Endothelial cell of umbilical vein (primary cell): Measurements from ENCODE around the gene CHCHD3. TPM values are rescaled to one million over a fixed set of nuclear protein-coding genes. Genes with fewer than 3 reads are reported as not detected.

Experiments
- BruUV-seq: library from RNA; stranded (reverse); fragments of 400-500 nt; replicated peaks from 2 replicates; lab custom pipeline; 2021; lab: Mats Ljungman, UMichigan
- CTCF ChIA-PET: fragments of 300-600, 350-600 bp; sonication (Branson Sonifier 250); formaldehyde crosslinking; loops from one replicate; lab custom pipeline; 2021; ENCODE audit warnings: antibody characterized with exemption, inconsistent platforms; lab: Charles Lee
- POLR2A ChIA-PET: fragments of 300-600, 350-600 bp; sonication (Branson Sonifier 250); formaldehyde crosslinking; loops from one replicate; lab custom pipeline; 2021; ENCODE audit warnings: antibody characterized with exemption, inconsistent platforms; lab: Charles Lee
- DNase-seq: peaks from one replicate; pipeline ENCODE4 v3.0.0-alpha.2; 2011; ENCODE audit warnings: low read depth, low spot score
- FAIRE-seq: peaks from 2 replicates; lab custom pipeline; 2011; peaks lifted over from hg19 to GRCh38; lab: Jason Lieb, UNC
- H2AFZ ChIP-seq: 2 replicates; pipeline ENCODE4 v1.6.0; 2012; ENCODE audit warnings: low read depth, low read length, control low read depth, inconsistent platforms
- H3K27ac ChIP-seq: 2 replicates; pipeline ENCODE4 v1.5.1; 2011; ENCODE audit warnings: low read depth, mild to moderate bottlenecking, control low read depth, low read length, moderate library complexity; ENCODE audit not compliant: insufficient read depth
- H3K27me3 ChIP-seq, 2 experiments: 2 replicates each; pipeline versions ENCODE4 v1.6.0 to v1.6.1; 2011; ENCODE audit warnings: low read length in 2 of 2, mixed read lengths in 1 of 2; ENCODE audit not compliant: control insufficient read depth in 2 of 2, insufficient read depth in 2 of 2
- H3K36me3 ChIP-seq, 2 experiments: 2 replicates in 1 of 2; 3 replicates in 1 of 2; pipeline ENCODE4 v1.5.1; 2011; ENCODE audit warnings: low read length in 2 of 2, mild to moderate bottlenecking in 1 of 2, moderate library complexity in 1 of 2; ENCODE audit not compliant: control insufficient read depth in 2 of 2, insufficient read depth in 2 of 2; ENCODE audit errors: extremely low read depth in 1 of 2
- H3K4me1 ChIP-seq: 3 replicates; pipeline ENCODE4 v1.5.1; 2011; ENCODE audit warnings: mild to moderate bottlenecking, low read length; ENCODE audit not compliant: control insufficient read depth, insufficient read depth; ENCODE audit errors: extremely low read depth
- H3K4me2 ChIP-seq: 2 replicates; pipeline ENCODE4 v1.6.1; 2011; ENCODE audit warnings: low read length, control low read depth, mixed read lengths; ENCODE audit not compliant: insufficient read depth
- H3K4me3 ChIP-seq, 3 experiments: fragments of 200-600 bp in 1 of 3; sonication (generic), shearing (Covaris generic) in 1 of 3; replicated peaks in 1 of 3; 2 replicates each; pipeline ENCODE4 v1.5.1; 2011 to 2016; ENCODE audit warnings: control low read depth in 3 of 3, low read length in 3 of 3, mild to moderate bottlenecking in 2 of 3, inconsistent platforms in 1 of 3, low read depth in 1 of 3, moderate library complexity in 1 of 3; ENCODE audit not compliant: insufficient read depth in 1 of 3
- H3K79me2 ChIP-seq: 2 replicates; pipeline ENCODE4 v1.6.0; 2012; ENCODE audit warnings: low read length, inconsistent platforms; ENCODE audit not compliant: control insufficient read depth, insufficient read depth
- H3K9ac ChIP-seq: replicated peaks from 2 replicates; pipeline ENCODE3; 2011; ENCODE audit warnings: low read length, control low read depth; ENCODE audit not compliant: insufficient read depth; ENCODE audit errors: extremely low read depth
- H3K9me1 ChIP-seq: replicated peaks from 3 replicates; pipeline ENCODE4 v1.6.0; 2011; ENCODE audit warnings: mild to moderate bottlenecking, low read length; ENCODE audit not compliant: control insufficient read depth, insufficient read depth; ENCODE audit errors: extremely low read depth
- H3K9me3 ChIP-seq: replicated peaks from 2 replicates; pipeline ENCODE4 v1.5.1; 2012; ENCODE audit warnings: low read length, inconsistent platforms; ENCODE audit not compliant: control insufficient read depth, insufficient read depth
- H4K20me1 ChIP-seq: replicated peaks from 2 replicates; pipeline ENCODE3; 2011; ENCODE audit warnings: mild to moderate bottlenecking, low read length; ENCODE audit not compliant: control insufficient read depth, insufficient read depth; ENCODE audit errors: extremely low read depth
- CTCF ChIP-seq, 2 donors: IDR thresholded peaks; 1 replicate in 1 of 2; 2 replicates in 1 of 2; pipeline ENCODE4 v1.5.1; 2011; ENCODE audit warnings: low read length in 2 of 2, mild to moderate bottlenecking in 2 of 2, moderate library complexity in 2 of 2, control low read depth in 1 of 2, inconsistent platforms in 1 of 2, low read depth in 1 of 2; ENCODE audit not compliant: insufficient read depth in 1 of 2; ENCODE audit errors: extremely low read depth in 1 of 2
- EZH2 ChIP-seq: IDR thresholded peaks from 2 replicates; pipeline ENCODE4 v1.6.1; 2012; ENCODE audit warnings: borderline replicate concordance, low read depth, mild to moderate bottlenecking, moderate library complexity, low read length, inconsistent platforms; ENCODE audit not compliant: severe bottlenecking
- FOS ChIP-seq: IDR thresholded peaks from 2 replicates; pipeline ENCODE4 v1.6.1; 2011; ENCODE audit warnings: mild to moderate bottlenecking, low read length, moderate library complexity, borderline replicate concordance; ENCODE audit not compliant: insufficient read depth
- GATA2 ChIP-seq: IDR thresholded peaks from 2 replicates; pipeline ENCODE4 v1.7.0; 2011; ENCODE audit warnings: low read depth, mild to moderate bottlenecking, moderate library complexity, mixed read lengths, low read length; ENCODE audit not compliant: insufficient read length, insufficient read depth
- JUN ChIP-seq: IDR thresholded peaks from 2 replicates; pipeline ENCODE4 v1.6.1; 2011; ENCODE audit warnings: borderline replicate concordance, low read depth; ENCODE audit not compliant: insufficient read length, insufficient read depth
- MYC ChIP-seq: IDR thresholded peaks from one replicate; pipeline ENCODE4 v1.6.1; 2011; ENCODE audit warnings: mild to moderate bottlenecking, low read depth, low read length
- POLR2A ChIP-seq: IDR thresholded peaks from 2 replicates; pipeline ENCODE4 v1.6.1; 2012; ENCODE audit warnings: low read depth, mild to moderate bottlenecking, control low read depth, low read length
- POLR2AphosphoS5 ChIP-seq: IDR thresholded peaks from 2 replicates; pipeline ENCODE4 v1.6.1; 2012; ENCODE audit warnings: low read depth, mild to moderate bottlenecking, control low read depth, low read length, moderate library complexity; ENCODE audit not compliant: insufficient read depth
- dilution Hi-C: fragments of 300-500 bp; cut with MboI; formaldehyde crosslinking; loops from one replicate; pipeline ENCODE4 v1.15.0; 2019; ENCODE audit warnings: low sequenced_read_pairs; ENCODE audit not compliant: extremely low pct_ligation_motif_present
- intact Hi-C: fragments of 100-400 bp; cut with micrococcal nuclease; formaldehyde crosslinking; loops from one replicate; pipeline ENCODE4 v1.10.0; 2022
- polyA plus RNA-seq, 4 experiments: library from polyadenylated mRNA; depleted of rRNA in 3 of 4; stranded (reverse) in 3 of 4; unstranded in 1 of 4; fragments of >200 nt; gene quantifications; 2 replicates each; pipeline versions ENCODE4 v1.2.1 to v1.2.3, GENCODE V29; 2011 to 2012; ENCODE audit warnings: missing spikeins in 1 of 4
- total RNA-seq: library from RNA; stranded (reverse); gene quantifications from 2 replicates; pipeline ENCODE4 v1.2.3, GENCODE V29; 2021
- TF ChIP-seq, protein P1 (sequence below): IDR thresholded peaks from 2 replicates; pipeline ENCODE4 v1.6.1; 2011; ENCODE audit not compliant: insufficient read depth, insufficient read length

Gene CHCHD3
- total and polyA plus RNA-seq, 2 donors (not counting 3 experiments of a cell fraction or from before 2014, with no cell fraction given): 22.0 to 63.7 TPM

DNA sequence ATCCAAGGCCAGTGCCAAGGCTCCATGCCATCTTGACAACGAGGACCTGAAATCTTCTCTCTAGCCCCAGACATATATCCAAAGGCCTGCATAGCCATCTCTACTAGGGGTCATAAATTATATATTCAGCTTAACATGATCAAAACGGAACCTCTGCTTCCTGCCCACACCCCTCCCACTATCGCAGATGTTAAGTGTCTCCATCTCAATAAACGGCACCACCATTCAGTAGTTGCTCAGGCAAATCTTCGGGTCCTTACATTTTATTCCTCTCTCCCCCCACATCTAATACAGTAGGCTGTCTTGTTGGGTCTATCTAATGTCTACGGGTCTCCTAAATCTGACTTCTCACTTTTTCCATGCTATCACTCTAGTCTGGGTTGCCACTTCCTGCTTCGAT lies 304.5 kb downstream of the CHCHD3 start:
- TF ChIP-seq, protein P1, sequence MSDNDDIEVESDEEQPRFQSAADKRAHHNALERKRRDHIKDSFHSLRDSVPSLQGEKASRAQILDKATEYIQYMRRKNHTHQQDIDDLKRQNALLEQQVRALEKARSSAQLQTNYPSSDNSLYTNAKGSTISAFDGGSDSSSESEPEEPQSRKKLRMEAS: no peak
- no peak for TF ChIP-seq MYC
- TF ChIP-seq POLR2AphosphoS5: no peak
- no peak for TF ChIP-seq EZH2
- no peak for TF ChIP-seq FOS
- no peak for TF ChIP-seq GATA2
- no peak for TF ChIP-seq POLR2A
- no peak for TF ChIP-seq JUN
- no peak for TF ChIP-seq CTCF (IDR thresholded peaks at IDR 0.05; ENCODE audit: extremely low read depth in 1 of 2, insufficient read depth in 1 of 2, low read depth in 1 of 2, low read length in 2 of 2)
- POLR2A ChIA-PET: no interaction called here
- H3K79me2 ChIP-seq: no peaks in the 10 kb centered on the region
- no TSS peak for BruUV-seq
- H3K9me3 ChIP-seq: no peaks in the 10 kb centered on the region
- CTCF ChIA-PET: no interaction called here
- no peak overlapping the region for H2AFZ ChIP-seq
- H3K27ac ChIP-seq: no peak overlapping the region
- no peaks in the 10 kb centered on the region for H4K20me1 ChIP-seq
- no peak overlapping the region for H3K4me2 ChIP-seq
- H3K9me1 ChIP-seq: no peaks in the 10 kb centered on the region
- H3K4me3 ChIP-seq: no peak overlapping the region
- intact Hi-C loops (no loop called here), dilution Hi-C loops (no loop called here)
- no peaks in the 10 kb centered on the region for H3K27me3 ChIP-seq
- DNase-seq (no peak), FAIRE-seq (no peak)
- H3K36me3 ChIP-seq: no peaks in the 10 kb centered on the region
- no peaks in the 10 kb centered on the region for H3K4me1 ChIP-seq
- H3K9ac ChIP-seq: no peak overlapping the region
